IMR-90 (cell line): ENCODE results near the gene MAGEF1. TPM values are rescaled to one million over a fixed set of nuclear protein-coding genes. Genes with fewer than 3 reads are reported as not detected.

Experiments used
- ATAC-seq: fragments of 200-7000 bp; cut with Tn5 transposase; 2 replicates; pipeline ENCODE4 v1.9.1; 2020; ENCODE audit warnings: low read depth, mild to moderate bottlenecking, moderate library complexity
- BruUV-seq: library from RNA; stranded (reverse); fragments of 400-500 nt; replicated peaks from 2 replicates; lab custom pipeline; 2021; lab: Mats Ljungman, UMichigan
- CTCF ChIA-PET: fragments of 300-600 bp; formaldehyde crosslinking; extraction: SDS; loops from one replicate; lab custom pipeline; 2021; ENCODE audit warnings: antibody characterized with exemption; lab: Yijun Ruan, JAX
- POLR2A ChIA-PET: fragments of 300-600 bp; sonication (Branson Sonifier 250); formaldehyde crosslinking; loops from one replicate; lab custom pipeline; 2022; ENCODE audit warnings: antibody characterized with exemption; ENCODE audit not compliant: unreplicated experiment; lab: Charles Lee
- DNase-seq: peaks from one replicate; pipeline ENCODE4 v3.0.0; 2013
- H2AFZ ChIP-seq: replicated peaks from 2 replicates; pipeline ENCODE3; 2013; ENCODE audit warnings: low read length, mild to moderate bottlenecking; ENCODE audit not compliant: poor library complexity
- H2AK5ac ChIP-seq: 2 replicates; pipeline ENCODE4 v1.6.1; 2013; ENCODE audit warnings: low read depth, low read length, inconsistent platforms
- H2AK9ac ChIP-seq: replicated peaks from 2 replicates; pipeline ENCODE3; 2013; ENCODE audit warnings: mild to moderate bottlenecking, low read depth, low read length, moderate library complexity; ENCODE audit not compliant: poor library complexity
- H2BK120ac ChIP-seq: 2 replicates; pipeline ENCODE4 v1.6.1; 2013; ENCODE audit warnings: low read depth, low read length, inconsistent platforms
- H2BK15ac ChIP-seq: 3 replicates; pipeline ENCODE4 v1.6.1; 2013; ENCODE audit warnings: low read depth, low read length, inconsistent platforms
- H2BK20ac ChIP-seq: 2 replicates; pipeline ENCODE4 v1.6.1; 2013; ENCODE audit warnings: low read depth, mild to moderate bottlenecking, inconsistent platforms, low read length, moderate library complexity
- H2BK5ac ChIP-seq: 2 replicates; pipeline ENCODE4 v1.6.1; 2013; ENCODE audit warnings: mild to moderate bottlenecking, low read depth, low read length, inconsistent platforms; ENCODE audit not compliant: poor library complexity, severe bottlenecking
- H3K14ac ChIP-seq: replicated peaks from 2 replicates; pipeline ENCODE4 v1.6.1; 2013; ENCODE audit warnings: low read depth, low read length, inconsistent platforms
- H3K18ac ChIP-seq: 2 replicates; pipeline ENCODE4 v1.6.1; 2013; ENCODE audit warnings: low read depth, low read length, control low read depth
- H3K23ac ChIP-seq: 2 replicates; pipeline ENCODE4 v1.6.1; 2013; ENCODE audit warnings: low read depth, low read length, inconsistent platforms
- H3K27ac ChIP-seq: 2 replicates; pipeline ENCODE4 v1.5.1; 2013; ENCODE audit warnings: mild to moderate bottlenecking, control low read depth, low read length; ENCODE audit not compliant: insufficient read depth
- H3K27me3 ChIP-seq: 2 replicates; pipeline ENCODE4 v1.6.1; 2013; ENCODE audit warnings: low read length; ENCODE audit not compliant: control insufficient read depth, insufficient read depth
- H3K36me3 ChIP-seq: 2 replicates; pipeline ENCODE4 v1.6.1; 2013; ENCODE audit warnings: low read length, mixed read lengths; ENCODE audit not compliant: control insufficient read depth, insufficient read depth
- H3K4ac ChIP-seq: 2 replicates; pipeline ENCODE4 v1.6.1; 2013; ENCODE audit warnings: low read depth, low read length, inconsistent platforms
- H3K4me1 ChIP-seq: 2 replicates; pipeline ENCODE4 v1.6.1; 2013; ENCODE audit warnings: low read length, mixed read lengths; ENCODE audit not compliant: control insufficient read depth, insufficient read depth
- H3K4me2 ChIP-seq: 2 replicates; pipeline ENCODE4 v1.6.1; 2013; ENCODE audit warnings: low read depth, mild to moderate bottlenecking, control low read depth, low read length, moderate library complexity
- H3K4me3 ChIP-seq: 2 replicates; pipeline ENCODE4 v1.5.1; 2013; ENCODE audit warnings: low read depth, mild to moderate bottlenecking, control low read depth, low read length, moderate library complexity; ENCODE audit not compliant: insufficient read depth
- H3K56ac ChIP-seq: 2 replicates; pipeline ENCODE4 v1.6.1; 2013; ENCODE audit warnings: low read length, inconsistent platforms; ENCODE audit not compliant: insufficient read depth; ENCODE audit errors: extremely low read depth
- H3K79me1 ChIP-seq, 2 experiments: 2 replicates each; pipeline ENCODE4 v1.6.1; 2013; ENCODE audit warnings: low read length in 2 of 2, inconsistent platforms in 1 of 2, low read depth in 1 of 2
- H3K9ac ChIP-seq: 2 replicates; pipeline ENCODE4 v1.6.1; 2013; ENCODE audit warnings: low read depth, low read length, control low read depth
- H3K9me1 ChIP-seq: 2 replicates; pipeline ENCODE4 v1.6.1; 2013; ENCODE audit warnings: low read length, inconsistent platforms; ENCODE audit not compliant: insufficient read depth
- H3K9me3 ChIP-seq: 2 replicates; pipeline ENCODE4 v1.6.1; 2013; ENCODE audit warnings: low read length; ENCODE audit not compliant: control insufficient read depth, insufficient read depth
- H4K20me1 ChIP-seq: 2 replicates; pipeline ENCODE4 v1.6.1; 2013; ENCODE audit warnings: low read length, inconsistent platforms; ENCODE audit not compliant: insufficient read depth
- H4K5ac ChIP-seq: 2 replicates; pipeline ENCODE4 v1.6.1; 2013; ENCODE audit warnings: mild to moderate bottlenecking, low read depth, low read length, control low read depth
- H4K8ac ChIP-seq, 2 experiments: 2 replicates each; pipeline ENCODE4 v1.6.1; 2013; ENCODE audit warnings: low read depth in 2 of 2, low read length in 2 of 2, control low read depth in 1 of 2, inconsistent platforms in 1 of 2
- H4K91ac ChIP-seq: 2 replicates; pipeline ENCODE4 v1.6.1; 2013; ENCODE audit warnings: low read depth, low read length, inconsistent platforms; ENCODE audit not compliant: insufficient read depth
- BHLHE40 ChIP-seq: fragments of 150-350 bp; IDR thresholded peaks from 2 replicates; pipeline ENCODE4 v1.6.1; 2016; ENCODE audit warnings: mild to moderate bottlenecking, low read depth, low read length
- CEBPB ChIP-seq: IDR thresholded peaks from 2 replicates; pipeline ENCODE4 v1.6.1; 2012; ENCODE audit warnings: low read depth, low read length, improper control_type of control experiment
- POLR2A ChIP-seq: IDR thresholded peaks from 2 replicates; pipeline ENCODE4 v1.6.1; 2012; ENCODE audit warnings: mild to moderate bottlenecking, low read depth, low read length
- USF2 ChIP-seq: fragments of 150-350 bp; IDR thresholded peaks from 2 replicates; pipeline ENCODE4 v1.6.1; 2017; ENCODE audit warnings: mild to moderate bottlenecking, antibody characterized with exemption, low read length, low read depth
- WGBS, 2 experiments: methylation state at CpG; one replicate each; pipeline versions ENCODE4 v1.1.5 to v1.1.7; 2013; ENCODE audit warnings: missing lambda C conversion rate in 2 of 2; ENCODE audit not compliant: insufficient read length in 1 of 2; ENCODE audit errors: extremely low coverage in 2 of 2; 5-methylcytosine and 5-hydroxymethylcytosine counted together
- dilution Hi-C: fragments of 300-500 bp; cut with HindIII; formaldehyde crosslinking; loops from one replicate; pipeline ENCODE4 v1.14.3; 2018; ENCODE audit warnings: low sequenced_read_pairs; ENCODE audit not compliant: unreplicated experiment
- in situ Hi-C: fragments of 300-500 bp; cut with MboI; formaldehyde crosslinking; loops from 3 replicates; pipeline ENCODE4 v1.14.3; 2019; ENCODE audit warnings: low sequenced_read_pairs, inconsistent platforms, mixed read lengths
- intact Hi-C: fragments of 100-400 bp; cut with micrococcal nuclease; formaldehyde crosslinking; loops from 2 replicates; pipeline ENCODE4 v1.10.0; 2022
- polyA plus RNA-seq, 3 experiments: library from polyadenylated mRNA; depleted of rRNA; stranded (reverse); fragments of >200 nt; gene quantifications; 2 replicates each; pipeline ENCODE4 v1.2.3, GENCODE V29; 2012; ENCODE audit warnings: low replicate concordance in 1 of 3
- total RNA-seq: library from RNA; depleted of rRNA; stranded (reverse); fragments of >200 nt; gene quantifications from 2 replicates; pipeline ENCODE4 v1.2.3, GENCODE V29; 2012

Gene MAGEF1
- total and polyA plus RNA-seq, 2 of the 4 experiments (the other 2 are of a cell fraction) = 10.6 to 19.4 TPM

DNA sequence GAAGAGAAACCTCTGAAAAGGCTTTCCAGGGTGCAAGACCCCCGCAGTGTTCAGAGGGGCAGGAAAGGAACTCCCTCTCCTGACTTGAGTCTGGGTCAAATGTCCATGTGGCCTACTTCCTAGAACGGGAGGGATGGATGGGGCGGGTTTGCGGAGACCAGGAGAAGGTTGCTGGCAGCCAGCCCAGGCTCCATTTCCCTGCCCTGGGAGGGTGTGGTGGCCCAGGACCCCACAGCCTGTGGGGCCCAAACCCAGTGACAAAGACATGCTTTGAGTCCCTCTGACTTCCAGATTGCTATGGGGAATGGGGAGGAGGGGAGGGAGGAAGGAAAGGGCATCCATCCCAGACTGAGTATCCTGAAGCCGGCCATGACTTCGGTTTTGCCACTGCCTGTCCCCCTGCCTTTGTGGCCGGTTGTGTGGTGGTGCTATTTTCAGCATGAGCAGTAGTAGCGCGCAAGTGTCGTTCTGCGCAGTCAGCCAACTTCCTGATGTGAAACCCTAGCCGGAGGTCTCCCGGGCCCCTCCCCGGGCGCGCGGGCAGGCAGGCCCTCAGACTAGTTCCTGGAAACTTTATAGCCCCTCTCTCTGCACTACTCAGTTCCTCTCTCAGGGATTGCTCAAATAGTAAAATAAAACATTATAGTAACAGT lies 24.4 kb downstream of the MAGEF1 start (continued):
- TF ChIP-seq CEBPB = no peak
- no peak for TF ChIP-seq POLR2A

GRCh38 chr3:184685646-184686045 lies 26.2 kb downstream of the MAGEF1 start:
- DNase-seq (no peak), ATAC-seq (peak; percentile 21; the same call in 1 of the 2 replicates)
- Histone ChIP-seq H4K8ac (no peak overlapping the region), H3K9ac (no peak overlapping the region), H2AK9ac (peak overlapping the region; percentile 87), H4K20me1 (peaks cover 4% of the 10 kb centered on the region; the same call in 1 of the 2 replicates), H3K27ac (no peak overlapping the region), H3K4me3 (no peak overlapping the region), H3K36me3 (no peaks in the 10 kb centered on the region), H3K4me1 (peaks cover 34% of the 10 kb centered on the region), H3K56ac (no peak overlapping the region), H3K9me1 (peaks cover 17% of the 10 kb centered on the region), H3K9me3 (no peaks in the 10 kb centered on the region), H3K23ac (no peak overlapping the region), H2BK15ac (no peak overlapping the region; the same call in 2 of the 3 replicates), H2AK5ac (peak overlapping the region; percentile 66), H4K5ac (peak overlapping the region; percentile 65; the same call in 1 of the 2 replicates), H2BK20ac (no peak overlapping the region), H3K79me1 (no peaks in the 10 kb centered on the region), H3K4ac (peak overlapping the region; percentile 55), H2BK5ac (no peak overlapping the region), H2AFZ (peak overlapping the region; percentile 39), H3K27me3 (peaks cover 11% of the 10 kb centered on the region), H2BK120ac (peak overlapping the region; percentile 87), H3K14ac (peak overlapping the region; percentile 40; the same call in 1 of the 2 replicates), H3K18ac (peak overlapping the region; percentile 60; the same call in 1 of the 2 replicates), H4K91ac (peak overlapping the region; percentile 21; the same call in 1 of the 2 replicates), H3K4me2 (no peak overlapping the region; the same call in 1 of the 2 replicates)
- intact Hi-C loops = no loop called here
- WGBS, 2 experiments = no CpG with 5 or more reads among the region's 4 CpGs
- no peak for TF ChIP-seq BHLHE40
- TF ChIP-seq USF2 = peak; percentile 41; the same call in 1 of the 2 replicates
- in situ Hi-C loops = no loop called here
- BruUV-seq = no TSS peak
- ChIA-PET CTCF (interaction anchor here (0.7 kb wide), 1 partner anchor 141 kb away, joined by 3 read pairs; no protein-coding TSS in a partner anchor), POLR2A (no interaction called here)
- dilution Hi-C loops = no loop called here
